Measurements from ENCODE around the gene CBX2. TPM values are rescaled to one million over a fixed set of nuclear protein-coding genes. Genes with fewer than 3 reads are reported as not detected.

The CBX2 gene
- total RNA-seq, 1 experiment from 2014 or later: 28.3 TPM

GRCh38 chr17:79781012-79781650 lies 3.2 kb downstream of the CBX2 start (continued):
- no peak for TF ChIP-seq EZH2phosphoT487 (IDR thresholded peaks at IDR 0.05; ENCODE audit: borderline replicate concordance)

GRCh38 chr17:79781736-79782575 lies 4.0 kb downstream of the CBX2 start:
- H3K27ac ChIP-seq (ENCODE audit: low read depth, low read length): no peak overlapping the region
- no peaks in the 10 kb centered on the region for H3K9me2 ChIP-seq (ENCODE audit: insufficient read depth)
- no peak overlapping the region for H3K4me3 ChIP-seq (replicated peaks in 1 of 2; ENCODE audit: low read depth in 1 of 2, low read length in 2 of 2)
- DNase-seq (ENCODE audit: low read depth, low spot score): no peak
- intact Hi-C loops (cut with micrococcal nuclease): no loop called here
- no TSS peak for BruUV-seq (replicated peaks)
- H3K4me2 ChIP-seq (ENCODE audit: low read length): no peak overlapping the region
- peaks cover 18 to 22% of the 10 kb centered on the region in 2 experiments; a peak in 3 of 4 replicates for H3K36me3 ChIP-seq (ENCODE audit: control insufficient read depth in 1 of 2, insufficient read depth in 2 of 2, low read length in 2 of 2)
- peaks cover 1% of the 10 kb centered on the region; the same call in 1 of the 2 replicates for H3K27me3 ChIP-seq (ENCODE audit: insufficient read depth, low read length)
- no peak overlapping the region for H2AFZ ChIP-seq (ENCODE audit: low read depth, low read length, poor library complexity, severe bottlenecking)
- H3K9ac ChIP-seq (ENCODE audit: low read length): no peak overlapping the region
- CTCF ChIA-PET: no interaction called here
- POLR2A ChIA-PET: no interaction called here
- H3K79me2 ChIP-seq (ENCODE audit: insufficient read depth, low read length): peaks cover 16% of the 10 kb centered on the region
- TF ChIP-seq POLR2AphosphoS5 (IDR thresholded peaks at IDR 0.05; ENCODE audit: low read depth, low read length) (no peak), CEBPB (IDR thresholded peaks at IDR 0.05; ENCODE audit: low read depth) (no peak), SP1 (IDR thresholded peaks at IDR 0.05; ENCODE audit: low read depth) (no peak), TCF7L2 (IDR thresholded peaks at IDR 0.05; ENCODE audit: borderline replicate concordance, extremely low read depth, insufficient read depth, insufficient read length) (no peak), POLR2A (IDR thresholded peaks at IDR 0.05; ENCODE audit: borderline replicate concordance, extremely low read depth, insufficient read depth, insufficient read length) (no peak)
- no peaks in the 10 kb centered on the region for H4K20me1 ChIP-seq (ENCODE audit: insufficient read depth)
- no peaks in the 10 kb centered on the region for H3K9me3 ChIP-seq (ENCODE audit: control insufficient read depth in 1 of 2, insufficient read depth in 1 of 2, low read depth in 1 of 2, low read length in 2 of 2)
- no peak for ATAC-seq
- H3K4me1 ChIP-seq (ENCODE audit: control insufficient read depth in 1 of 2, insufficient read depth in 2 of 2, low read length in 2 of 2): peaks cover 12 to 27% of the 10 kb centered on the region in 2 experiments
- RAD21 ChIA-PET (ENCODE audit: low non-redundant PET in 1 of 2, low total read pairs in 2 of 2, uncharacterized antibody in 2 of 2, unreplicated experiment in 2 of 2): no interaction called here

DNA sequence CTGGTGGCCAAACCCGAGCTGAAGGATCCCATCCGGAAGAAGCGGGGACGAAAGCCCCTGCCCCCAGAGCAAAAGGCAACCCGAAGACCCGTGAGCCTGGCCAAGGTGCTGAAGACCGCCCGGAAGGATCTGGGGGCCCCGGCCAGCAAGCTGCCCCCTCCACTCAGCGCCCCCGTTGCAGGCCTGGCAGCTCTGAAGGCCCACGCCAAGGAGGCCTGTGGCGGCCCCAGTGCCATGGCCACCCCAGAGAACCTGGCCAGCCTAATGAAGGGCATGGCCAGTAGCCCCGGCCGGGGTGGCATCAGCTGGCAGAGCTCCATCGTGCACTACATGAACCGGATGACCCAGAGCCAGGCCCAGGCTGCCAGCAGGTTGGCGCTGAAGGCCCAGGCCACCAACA lies 5.9 kb downstream of the CBX2 start:
- no peak for ATAC-seq
- BruUV-seq (replicated peaks): no TSS peak

More for the DNA sequence above, 5.9 kb downstream of the CBX2 start:
- H3K36me3 ChIP-seq (ENCODE audit: control insufficient read depth in 1 of 2, insufficient read depth in 2 of 2, low read length in 2 of 2): peaks cover 18 to 22% of the 10 kb centered on the region in 2 experiments; a peak in 3 of 4 replicates
- H2AFZ ChIP-seq (ENCODE audit: low read depth, low read length, poor library complexity, severe bottlenecking): no peak overlapping the region
- H3K9me3 ChIP-seq (ENCODE audit: control insufficient read depth in 1 of 2, insufficient read depth in 1 of 2, low read depth in 1 of 2, low read length in 2 of 2): no peaks in the 10 kb centered on the region
- RAD21 ChIA-PET (ENCODE audit: low non-redundant PET in 1 of 2, low total read pairs in 2 of 2, uncharacterized antibody in 2 of 2, unreplicated experiment in 2 of 2): no interaction called here
- no peaks in the 10 kb centered on the region for H3K27me3 ChIP-seq (ENCODE audit: insufficient read depth, low read length)
- POLR2A ChIA-PET: no interaction called here
- TF ChIP-seq RAD21 (IDR thresholded peaks at IDR 0.05; ENCODE audit: low read depth): no peak
- TF ChIP-seq JUND (IDR thresholded peaks at IDR 0.05): no peak
- no peak for TF ChIP-seq TCF7L2 (IDR thresholded peaks at IDR 0.05; ENCODE audit: borderline replicate concordance, extremely low read depth, insufficient read depth, insufficient read length)
- no peak for TF ChIP-seq POLR2AphosphoS5 (IDR thresholded peaks at IDR 0.05; ENCODE audit: low read depth, low read length)
- no peak for TF ChIP-seq CBX3 (IDR thresholded peaks at IDR 0.05; ENCODE audit: low read depth)
- TF ChIP-seq EZH2phosphoT487 (IDR thresholded peaks at IDR 0.05; ENCODE audit: borderline replicate concordance): no peak
- no peak overlapping the region for H3K4me2 ChIP-seq (ENCODE audit: low read length)
- no peak for DNase-seq (ENCODE audit: low read depth, low spot score)
- no peaks in the 10 kb centered on the region for H4K20me1 ChIP-seq (ENCODE audit: insufficient read depth)
- peaks cover 6 to 17% of the 10 kb centered on the region in 2 experiments for H3K4me1 ChIP-seq (ENCODE audit: control insufficient read depth in 1 of 2, insufficient read depth in 2 of 2, low read length in 2 of 2)
- H3K79me2 ChIP-seq (ENCODE audit: insufficient read depth, low read length): peaks cover 11% of the 10 kb centered on the region
- H3K27ac ChIP-seq (ENCODE audit: low read depth, low read length): no peak overlapping the region
- no peak overlapping the region for H3K4me3 ChIP-seq (replicated peaks in 1 of 2; ENCODE audit: low read depth in 1 of 2, low read length in 2 of 2)
- no peak overlapping the region for H3K9ac ChIP-seq (ENCODE audit: low read length)
- intact Hi-C loops (cut with micrococcal nuclease): no loop called here
- CTCF ChIA-PET: no interaction called here
- H3K9me2 ChIP-seq (ENCODE audit: insufficient read depth): no peaks in the 10 kb centered on the region
